AG09319 (cell line): ENCODE results near the gene GABPB1.

Source experiments
- DNase-seq: peaks from one replicate; pipeline ENCODE4 v3.0.0-alpha.2; 2010; ENCODE audit warnings: low read depth; ENCODE audit errors: extremely low read depth
- TF ChIP-seq, protein P1 (sequence below): IDR thresholded peaks from 2 replicates; pipeline ENCODE4 v1.5.1; 2011; ENCODE audit warnings: low read depth, mild to moderate bottlenecking, inconsistent platforms, low read length, moderate library complexity

Gene GABPB1

DNA sequence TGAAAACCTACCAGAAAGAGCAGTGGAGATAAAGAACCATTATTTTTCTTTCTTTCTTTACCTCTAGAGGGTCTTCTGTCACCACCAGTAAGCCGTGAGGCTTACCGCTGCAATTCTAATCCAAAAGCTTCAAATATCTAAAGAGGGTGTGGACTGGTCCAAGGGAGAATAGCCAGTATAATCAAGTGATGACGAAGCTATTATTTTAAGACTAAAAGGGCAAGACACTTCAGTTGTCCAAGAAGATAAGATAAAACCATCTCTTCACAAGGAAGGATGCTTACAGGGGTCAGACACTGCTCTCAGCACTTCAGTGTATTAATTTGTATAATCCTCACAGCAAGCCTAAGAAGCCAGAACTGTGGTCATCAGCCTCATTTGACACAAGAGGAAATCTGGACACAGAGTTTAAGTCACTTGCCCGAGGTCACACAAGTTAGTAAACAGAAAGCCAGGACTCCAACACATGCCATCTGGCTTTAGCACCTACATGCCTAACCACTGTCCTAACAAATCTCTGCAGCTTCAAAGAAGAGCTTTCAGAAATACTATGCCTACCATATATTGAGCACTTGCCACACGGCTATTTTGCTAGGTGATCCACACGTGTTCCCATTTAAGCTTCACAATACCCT is 104.1 kb downstream of the GABPB1 start:
- no peak for DNase-seq

DNA sequence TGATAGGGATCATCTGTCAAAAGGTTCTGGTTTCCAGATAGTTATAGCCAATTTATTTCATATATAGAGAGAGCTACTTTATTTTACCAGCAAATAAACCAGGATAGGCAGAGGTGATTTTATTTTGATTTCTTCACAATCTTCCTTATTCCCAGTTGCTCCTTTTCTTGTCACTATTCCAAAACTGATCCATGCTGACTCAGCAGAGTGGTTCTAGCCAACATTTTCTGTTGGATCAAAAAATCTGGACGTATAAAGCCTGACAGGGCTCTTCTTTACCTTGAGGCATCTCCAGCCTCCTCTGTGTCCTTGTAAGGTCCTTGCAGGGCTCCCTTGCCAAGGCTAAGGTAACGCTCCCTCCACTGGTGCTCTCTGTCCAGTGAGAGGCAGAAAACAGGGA is 105.3 kb downstream of the GABPB1 start:
- DNase-seq: no peak
- TF ChIP-seq, protein P1, sequence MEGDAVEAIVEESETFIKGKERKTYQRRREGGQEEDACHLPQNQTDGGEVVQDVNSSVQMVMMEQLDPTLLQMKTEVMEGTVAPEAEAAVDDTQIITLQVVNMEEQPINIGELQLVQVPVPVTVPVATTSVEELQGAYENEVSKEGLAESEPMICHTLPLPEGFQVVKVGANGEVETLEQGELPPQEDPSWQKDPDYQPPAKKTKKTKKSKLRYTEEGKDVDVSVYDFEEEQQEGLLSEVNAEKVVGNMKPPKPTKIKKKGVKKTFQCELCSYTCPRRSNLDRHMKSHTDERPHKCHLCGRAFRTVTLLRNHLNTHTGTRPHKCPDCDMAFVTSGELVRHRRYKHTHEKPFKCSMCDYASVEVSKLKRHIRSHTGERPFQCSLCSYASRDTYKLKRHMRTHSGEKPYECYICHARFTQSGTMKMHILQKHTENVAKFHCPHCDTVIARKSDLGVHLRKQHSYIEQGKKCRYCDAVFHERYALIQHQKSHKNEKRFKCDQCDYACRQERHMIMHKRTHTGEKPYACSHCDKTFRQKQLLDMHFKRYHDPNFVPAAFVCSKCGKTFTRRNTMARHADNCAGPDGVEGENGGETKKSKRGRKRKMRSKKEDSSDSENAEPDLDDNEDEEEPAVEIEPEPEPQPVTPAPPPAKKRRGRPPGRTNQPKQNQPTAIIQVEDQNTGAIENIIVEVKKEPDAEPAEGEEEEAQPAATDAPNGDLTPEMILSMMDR: no peak

More for the DNA sequence above, 104.1 kb downstream of the GABPB1 start:
- TF ChIP-seq, protein P1: no peak

DNA sequence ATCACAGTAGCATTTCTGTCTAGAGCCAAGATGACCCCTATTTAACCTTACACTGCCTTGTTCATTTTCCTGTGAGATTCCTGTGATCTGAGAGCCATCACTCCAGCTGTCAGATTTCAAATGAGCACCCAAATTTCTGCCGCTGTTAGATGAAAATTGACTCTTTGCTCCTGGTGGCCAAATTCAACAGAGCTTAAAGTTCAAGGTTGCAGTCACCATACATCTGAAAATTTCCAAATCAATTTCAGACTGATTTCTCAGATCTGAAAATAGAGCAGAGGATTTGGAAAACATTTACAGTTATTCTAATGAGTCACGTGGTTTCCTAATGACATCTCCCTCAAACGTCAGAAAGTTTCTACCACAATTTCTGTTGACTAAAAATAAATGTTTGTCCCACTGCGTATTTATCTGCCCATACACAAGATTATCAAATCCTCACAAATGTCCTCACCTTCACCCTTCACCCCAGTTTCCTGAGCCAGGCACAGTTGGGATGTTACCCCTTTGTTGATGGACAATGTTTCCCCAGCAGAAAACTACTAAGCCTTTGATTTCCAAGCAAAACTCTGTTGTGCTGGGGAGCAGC is 105.9 kb downstream of the GABPB1 start:
- DNase-seq: no peak
- TF ChIP-seq, protein P1: no peak

DNA sequence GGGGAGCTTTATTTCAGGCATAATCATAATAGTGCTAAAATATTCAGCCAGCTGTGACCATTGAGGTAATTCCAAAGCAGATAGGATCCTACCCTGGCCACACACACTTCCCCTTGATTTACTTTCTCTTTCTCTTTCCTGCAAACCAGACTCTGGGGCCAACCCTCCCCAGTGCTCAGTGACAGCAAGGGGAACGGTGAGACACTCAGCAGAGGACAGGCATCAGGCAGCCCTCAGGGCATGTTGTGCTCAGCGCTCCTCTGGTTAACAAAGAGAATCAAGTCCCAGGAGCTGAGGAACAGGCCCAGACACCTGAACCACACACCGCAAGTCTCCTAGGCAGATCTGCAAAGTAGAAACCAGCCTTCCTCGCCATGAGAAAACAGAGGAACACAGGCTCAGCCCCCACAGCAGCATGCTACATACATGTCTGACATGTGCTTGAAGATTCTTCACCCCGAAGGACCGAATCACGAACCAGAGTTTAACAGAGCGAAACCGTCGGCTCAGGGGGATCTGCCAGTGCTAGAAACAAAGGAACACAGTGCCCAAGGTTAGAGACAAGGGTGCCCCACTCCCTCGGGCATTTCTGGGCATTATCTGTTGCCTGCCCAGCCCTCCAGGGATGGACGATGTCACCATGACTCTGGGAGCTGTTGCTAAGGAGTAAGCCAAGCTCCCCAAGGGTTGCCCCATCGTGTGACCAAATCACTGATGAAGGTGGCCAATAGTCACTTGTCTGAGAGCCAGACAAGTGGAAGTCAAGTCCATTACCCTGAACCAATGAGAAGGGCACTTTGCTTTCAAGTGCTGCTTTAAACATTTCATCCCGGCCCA is 107.0 kb downstream of the GABPB1 start:
- TF ChIP-seq, protein P1: no peak
- DNase-seq: no peak

DNA sequence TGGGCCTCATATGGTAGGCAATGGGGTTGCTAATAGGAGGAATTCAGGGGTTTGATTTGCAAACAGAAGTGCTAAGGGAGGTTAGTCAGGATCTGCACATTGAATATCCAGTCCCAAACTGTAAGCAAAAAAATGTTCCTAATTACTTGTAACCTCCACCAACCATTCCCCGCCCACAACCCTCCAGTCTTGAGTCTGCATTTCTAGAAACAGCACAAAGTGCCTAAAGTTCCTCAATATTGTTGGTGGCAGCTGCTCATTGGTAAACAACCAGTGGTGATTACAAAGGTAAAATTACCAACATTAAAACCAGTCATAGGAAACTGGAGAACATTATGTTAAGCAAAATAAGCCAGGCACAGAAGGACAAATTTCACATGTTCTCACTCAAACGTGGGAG is 108.4 kb downstream of the GABPB1 start:
- TF ChIP-seq, protein P1: no peak

DNA sequence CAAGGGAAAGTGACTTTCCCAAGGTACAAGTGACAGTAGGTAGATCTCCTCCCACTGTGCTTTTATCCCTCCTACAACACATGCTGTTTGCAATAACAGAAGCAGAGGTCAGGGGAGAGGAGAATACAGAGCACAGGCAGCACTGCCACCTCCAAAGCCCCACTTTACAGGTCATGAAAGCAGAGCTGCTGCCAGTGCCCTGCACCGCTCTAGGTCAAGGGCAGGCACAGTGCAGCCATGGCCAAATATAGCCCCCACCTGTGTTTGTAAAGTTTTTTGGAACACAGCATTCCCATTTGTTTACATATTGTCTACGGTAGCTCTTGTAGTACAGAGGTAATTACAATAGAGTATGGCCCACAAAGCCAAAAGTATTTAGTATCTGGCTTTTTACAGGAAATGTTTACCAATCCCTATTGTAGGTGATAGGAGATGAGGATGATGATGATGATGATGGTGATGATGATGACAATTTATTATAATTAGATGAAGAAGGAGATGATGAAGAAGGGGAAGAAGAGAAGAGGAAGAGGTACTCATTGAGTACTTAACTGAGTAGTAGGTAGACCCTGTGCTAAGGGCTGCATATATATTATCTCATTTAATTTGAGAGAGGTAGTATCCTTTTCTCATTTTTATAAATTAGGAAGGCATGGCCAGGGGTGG is 109.9 kb downstream of the GABPB1 start:
- DNase-seq: no peak
- TF ChIP-seq, protein P1: no peak

More for the DNA sequence above, 108.4 kb downstream of the GABPB1 start:
- no peak for DNase-seq
